Smooth muscle cell of the brain vasculature (primary cell): ENCODE results near the gene TMPRSS12.
"Not testable (repeated sequence)": the region's sequence is repeated elsewhere in the genome, so short reads cannot be mapped to it uniquely, and the experiment has no call there.

ENCODE experiments used
- DNase-seq: peaks from one replicate; pipeline ENCODE4 v3.0.0-alpha.2; 2012; ENCODE audit warnings: low read depth, low spot score

The TMPRSS12 gene, protein sequence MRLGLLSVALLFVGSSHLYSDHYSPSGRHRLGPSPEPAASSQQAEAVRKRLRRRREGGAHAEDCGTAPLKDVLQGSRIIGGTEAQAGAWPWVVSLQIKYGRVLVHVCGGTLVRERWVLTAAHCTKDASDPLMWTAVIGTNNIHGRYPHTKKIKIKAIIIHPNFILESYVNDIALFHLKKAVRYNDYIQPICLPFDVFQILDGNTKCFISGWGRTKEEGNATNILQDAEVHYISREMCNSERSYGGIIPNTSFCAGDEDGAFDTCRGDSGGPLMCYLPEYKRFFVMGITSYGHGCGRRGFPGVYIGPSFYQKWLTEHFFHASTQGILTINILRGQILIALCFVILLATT

DNA sequence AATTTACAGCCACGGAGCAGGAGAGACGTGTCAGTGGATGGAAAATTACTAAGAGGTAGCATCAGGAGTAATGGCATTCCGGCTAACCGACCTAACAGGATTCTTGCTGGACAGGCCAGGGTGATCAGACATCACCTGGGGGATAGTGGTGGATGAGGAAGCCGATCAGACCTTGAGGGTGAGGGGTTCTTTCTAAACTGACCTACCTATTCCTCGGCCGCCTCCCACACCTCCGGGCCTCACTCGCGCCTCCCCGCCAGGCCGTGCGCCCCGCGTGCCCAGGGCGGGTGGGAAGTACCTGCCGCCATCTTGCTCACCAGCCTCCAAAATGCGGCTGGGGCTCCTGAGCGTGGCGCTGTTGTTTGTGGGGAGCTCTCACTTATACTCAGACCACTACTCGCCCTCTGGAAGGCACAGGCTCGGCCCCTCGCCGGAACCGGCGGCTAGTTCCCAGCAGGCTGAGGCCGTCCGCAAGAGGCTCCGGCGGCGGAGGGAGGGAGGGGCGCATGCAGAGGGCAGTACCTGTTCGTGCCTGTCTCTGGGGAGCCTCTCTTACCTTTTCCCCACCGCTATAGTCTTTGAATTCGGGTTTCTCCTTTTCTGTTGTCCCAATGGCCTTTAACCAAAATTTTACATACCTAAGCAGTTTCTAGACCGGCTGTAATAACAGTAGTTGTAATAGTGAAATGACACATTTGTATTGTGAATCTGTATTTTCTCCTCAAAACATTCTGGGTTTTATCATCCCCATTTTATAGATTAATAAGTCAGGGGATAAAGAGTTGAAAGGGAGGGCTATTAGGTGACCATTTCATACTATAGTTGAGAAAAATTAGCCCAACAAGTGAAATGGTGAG, at the start of gene TMPRSS12:
TMPRSS12 (plus strand) TSS at position 290 of the 857 bp plus-strand sequence; CDS start at position 329, 39 bp downstream.
- DNase-seq: no peak

DNA sequence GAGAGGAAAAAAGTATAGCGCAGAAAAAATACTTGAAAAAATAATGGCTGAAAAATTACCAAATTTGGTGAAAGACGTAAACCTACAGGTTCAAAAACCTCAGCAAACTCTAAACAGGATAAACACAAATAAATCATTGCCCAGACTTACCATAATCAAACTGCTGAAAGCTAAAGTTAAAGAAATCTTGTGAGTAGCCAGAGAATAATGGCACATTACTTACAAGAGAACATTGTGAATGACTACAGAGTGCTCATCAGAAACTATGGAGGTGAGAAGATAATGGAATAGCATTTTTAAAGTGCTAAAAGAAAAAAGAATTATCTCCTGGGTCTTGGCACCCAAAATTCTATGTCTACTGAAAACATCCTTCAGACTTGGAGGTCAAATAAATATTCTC, 42.8 kb upstream of the TMPRSS12 start:
- no peak for DNase-seq

DNA sequence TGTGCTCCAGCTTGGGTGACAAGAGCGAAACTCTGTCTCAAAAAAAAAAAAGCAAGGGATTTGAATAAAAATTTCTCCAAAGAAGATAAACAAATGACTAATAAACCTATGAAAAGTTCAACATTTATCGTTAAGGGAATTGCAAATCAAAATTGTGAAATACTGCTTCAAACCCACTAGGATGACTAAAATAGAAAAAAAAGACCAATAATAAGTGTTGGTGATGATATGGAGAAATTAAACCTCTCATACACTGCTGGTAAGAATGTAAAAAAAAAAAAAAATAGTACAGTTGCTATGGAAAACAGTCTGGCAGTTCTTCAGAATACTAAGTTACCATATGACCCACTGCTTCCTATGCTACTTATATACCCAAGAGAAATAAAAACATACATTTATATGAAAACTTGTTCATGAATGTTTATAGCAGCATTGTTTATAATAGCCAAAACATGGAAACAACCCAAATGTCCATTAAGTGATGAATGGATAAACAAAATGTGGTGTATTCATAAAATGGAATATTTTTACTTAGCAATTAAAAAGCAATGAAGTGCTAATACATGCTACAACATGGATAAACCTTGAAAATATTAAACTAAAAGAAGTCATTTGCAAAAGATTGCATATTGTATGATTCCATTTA, 39.4 kb upstream of the TMPRSS12 start:
- no peak for DNase-seq

DNA sequence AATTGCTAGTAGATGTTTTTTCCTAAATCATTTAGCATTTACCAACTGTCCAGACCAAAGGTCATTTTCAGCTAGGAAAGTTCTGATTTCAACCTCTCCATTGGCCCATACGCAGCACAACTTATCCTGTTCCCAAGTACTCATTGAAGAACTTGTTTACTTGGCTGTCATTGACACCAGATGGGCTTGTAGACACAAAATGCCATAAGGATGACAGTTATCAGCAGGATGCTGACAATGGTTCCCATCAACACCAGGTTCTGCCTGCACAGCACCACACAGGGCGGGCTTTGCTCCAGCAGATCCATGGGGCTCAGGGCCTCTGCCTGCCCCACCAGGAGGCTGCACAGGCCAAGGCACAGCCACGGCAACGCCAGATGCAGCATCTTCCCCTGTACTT, 36.5 kb upstream of the TMPRSS12 start:
- no peak for DNase-seq

DNA sequence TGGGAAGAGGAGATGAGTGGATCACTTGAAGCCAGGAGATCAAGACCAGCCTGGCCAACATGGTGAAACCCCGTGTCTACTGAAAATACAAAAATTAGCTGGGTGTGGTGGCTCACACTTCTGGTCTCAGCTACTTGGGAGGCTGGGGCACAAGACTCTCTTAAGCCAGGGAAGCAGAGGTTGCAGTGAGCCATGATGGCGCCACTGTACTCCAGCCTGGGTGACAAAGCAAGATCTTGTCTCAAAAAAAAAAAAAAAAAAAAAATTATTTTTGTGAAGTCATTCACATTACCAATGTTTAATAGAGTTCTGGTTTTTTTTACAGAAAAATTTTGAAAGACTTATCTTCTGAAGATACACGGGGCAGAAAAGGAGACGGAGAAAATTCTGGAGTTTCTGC, 33.6 kb upstream of the TMPRSS12 start:
- DNase-seq: not testable (repeated sequence)

DNA sequence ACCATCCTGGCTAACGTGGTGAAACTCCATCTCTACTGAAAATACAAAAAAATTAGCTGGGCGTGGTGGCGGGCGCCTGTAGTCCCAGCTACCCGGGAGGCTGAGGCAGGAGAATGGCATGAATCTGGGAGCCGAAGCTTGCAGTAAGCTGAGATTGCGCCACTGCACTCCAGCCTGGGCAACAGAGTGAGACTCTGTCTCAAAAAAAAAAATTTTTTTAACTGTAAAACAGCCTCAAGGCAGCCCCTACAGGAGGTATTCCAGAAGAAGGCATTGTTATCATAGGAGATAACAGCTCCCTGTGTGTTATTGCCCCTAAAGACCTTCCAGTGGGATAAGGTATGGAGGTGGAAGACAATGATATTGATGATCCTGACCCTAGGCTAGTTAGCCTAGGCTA, 27.8 kb upstream of the TMPRSS12 start:
- not testable (repeated sequence) for DNase-seq

DNA sequence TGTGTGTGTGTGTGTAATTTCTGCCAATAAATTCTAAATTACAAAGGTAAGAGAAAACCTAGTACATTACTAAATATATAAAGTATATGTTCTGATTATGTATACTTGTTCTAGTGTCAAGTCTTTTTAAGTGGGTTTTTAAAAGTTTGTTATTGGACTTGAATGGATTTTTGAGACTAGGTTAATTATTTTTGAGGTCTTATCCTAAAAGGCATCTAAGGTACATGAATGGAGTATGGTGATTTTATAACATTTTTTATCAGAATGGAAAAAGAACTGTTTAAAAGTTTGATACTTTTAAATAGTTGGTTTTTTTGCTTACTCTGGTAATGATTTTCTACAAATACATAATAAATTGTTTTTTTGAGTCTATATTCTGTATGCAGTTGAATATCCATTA, 22.5 kb upstream of the TMPRSS12 start:
- DNase-seq: no peak

DNA sequence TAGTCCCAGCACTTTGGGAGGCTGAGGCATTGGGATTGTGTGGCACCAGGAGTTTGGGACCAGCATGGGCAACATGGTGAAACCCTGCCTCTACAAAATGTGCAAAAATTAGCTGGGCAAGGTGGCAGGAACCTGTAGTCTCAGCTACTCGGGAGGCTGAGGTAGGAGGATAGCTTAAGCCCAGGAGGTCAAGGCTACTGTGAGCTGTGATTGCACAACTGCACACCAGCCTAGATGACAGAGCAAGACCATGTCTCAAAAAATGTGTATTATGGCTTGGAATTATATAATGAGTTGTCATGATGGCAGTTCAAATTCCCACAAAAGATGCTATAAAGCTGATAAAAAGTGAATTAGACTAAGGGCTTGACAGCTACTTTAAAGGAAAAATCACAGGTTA, 20.6 kb upstream of the TMPRSS12 start:
- no peak for DNase-seq

DNA sequence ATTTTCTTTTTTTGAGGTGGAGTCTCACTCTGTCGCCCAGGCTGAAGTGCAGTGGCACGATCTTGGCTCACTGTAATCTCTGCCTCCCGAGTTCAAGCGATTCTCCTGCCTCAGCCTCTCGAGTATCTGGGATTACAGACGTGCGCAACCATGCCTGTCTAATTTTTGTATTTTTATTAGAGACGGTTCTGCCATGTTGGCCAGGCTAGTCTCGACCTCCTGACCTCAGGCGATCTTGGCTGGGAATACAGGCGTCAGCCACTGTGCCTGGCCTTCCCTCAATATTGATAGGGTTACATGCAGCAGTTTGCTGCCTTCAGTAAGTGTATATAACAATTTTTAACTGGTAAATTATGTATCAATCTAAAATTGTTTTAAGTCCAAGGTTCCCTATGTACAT, 19.0 kb upstream of the TMPRSS12 start:
- DNase-seq: not testable (repeated sequence)

DNA sequence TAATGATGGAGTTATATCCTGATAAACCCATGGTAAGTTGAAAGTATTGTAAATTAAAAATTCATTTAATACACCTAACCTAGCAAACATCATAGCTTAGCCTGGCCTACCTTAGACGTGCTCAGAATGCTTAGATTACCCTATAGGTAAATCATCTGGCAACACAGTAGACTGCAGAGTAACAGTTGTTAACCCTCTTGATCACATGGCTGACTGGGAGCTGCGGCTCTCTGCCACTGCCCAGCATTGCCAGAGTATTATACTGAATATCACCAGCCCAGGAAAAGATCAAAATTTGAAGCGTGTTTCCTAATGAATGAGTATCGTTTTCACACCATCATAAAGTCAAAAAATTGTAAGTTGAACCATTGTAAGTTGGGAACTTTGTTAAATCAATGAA, 17.8 kb upstream of the TMPRSS12 start:
- DNase-seq: no peak

DNA sequence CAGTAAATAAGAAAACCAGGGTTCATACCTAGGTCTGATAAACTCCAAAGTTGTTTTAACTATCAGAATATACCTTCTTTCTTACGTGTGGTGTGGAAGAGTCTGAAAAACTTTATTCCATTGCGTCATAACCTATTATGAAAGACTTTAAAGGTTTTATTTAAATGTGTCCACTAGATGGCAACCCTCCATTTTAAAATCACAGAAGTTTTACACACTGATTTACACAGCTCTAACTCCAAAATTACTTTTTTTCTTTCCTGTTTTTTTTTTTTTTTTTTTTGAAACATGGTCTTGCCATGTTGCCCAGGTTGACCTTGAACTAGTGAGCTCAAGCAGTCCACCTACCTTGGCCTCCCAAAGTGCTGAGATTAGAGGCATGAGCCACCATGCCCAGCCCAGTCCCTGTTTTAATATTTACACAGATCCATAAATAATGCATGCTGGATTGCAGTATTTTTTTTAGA, 17.3 kb upstream of the TMPRSS12 start:
- peak; percentile 53 for DNase-seq

DNA sequence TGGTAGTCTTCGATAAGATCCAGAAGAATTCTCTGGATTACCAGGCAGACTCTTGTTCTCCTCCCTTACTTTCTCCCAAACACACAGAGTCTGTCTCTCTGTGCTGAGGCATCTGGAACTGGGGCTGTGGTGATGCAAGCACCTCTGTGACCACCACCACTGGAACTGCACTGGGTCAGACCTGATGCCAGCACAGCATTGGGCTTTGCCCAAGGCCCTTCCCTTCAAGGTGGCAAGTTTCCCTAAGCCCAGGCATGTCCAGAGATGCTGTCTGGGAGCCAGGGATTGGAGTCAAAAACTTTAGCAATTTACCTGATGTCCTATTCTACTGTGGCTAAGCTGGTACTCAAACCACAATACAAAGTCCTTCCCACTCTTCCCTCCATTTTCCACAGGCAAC, 14.6 kb upstream of the TMPRSS12 start:
- DNase-seq: no peak

DNA sequence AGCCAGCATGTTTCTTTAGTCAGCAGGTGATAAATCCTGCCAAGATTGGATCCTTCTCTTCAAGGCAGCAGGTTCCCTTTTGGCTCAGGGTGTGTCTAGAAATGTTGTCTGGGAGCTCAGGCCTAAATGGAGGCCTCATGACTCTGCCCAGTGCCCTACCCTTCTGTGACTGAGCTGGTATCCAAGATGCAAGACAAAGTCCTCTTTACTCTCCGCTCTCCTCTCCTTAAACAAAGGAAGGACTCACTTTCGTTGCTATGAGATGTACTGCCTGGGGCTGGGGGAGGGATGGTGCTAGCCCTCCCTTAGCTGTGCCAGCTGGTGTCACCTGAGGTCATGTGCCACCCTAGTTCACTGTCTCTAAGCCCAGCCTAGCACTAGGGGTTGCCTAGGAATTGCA, 13.8 kb upstream of the TMPRSS12 start:
- DNase-seq: no peak

DNA sequence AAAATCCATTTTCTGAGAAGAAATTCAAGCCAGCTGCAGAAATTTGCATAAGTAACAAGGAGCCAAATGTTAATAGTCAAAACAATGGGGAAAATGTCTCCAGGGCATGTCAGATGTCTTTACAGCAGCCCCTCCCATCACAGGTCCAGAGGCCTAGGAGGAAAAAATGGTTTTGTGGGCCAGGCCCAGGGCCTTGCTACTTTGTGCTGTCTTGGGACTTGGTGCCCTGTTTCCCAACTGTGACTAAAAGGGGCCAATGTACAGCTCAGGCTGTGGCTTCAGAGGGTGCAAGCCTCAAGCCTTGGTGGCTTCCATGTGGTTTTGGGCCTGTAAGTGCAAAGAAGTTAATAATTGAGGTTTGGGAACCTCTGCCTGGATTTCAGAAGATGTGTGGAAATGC, 8.9 kb upstream of the TMPRSS12 start:
- not testable (repeated sequence) for DNase-seq

DNA sequence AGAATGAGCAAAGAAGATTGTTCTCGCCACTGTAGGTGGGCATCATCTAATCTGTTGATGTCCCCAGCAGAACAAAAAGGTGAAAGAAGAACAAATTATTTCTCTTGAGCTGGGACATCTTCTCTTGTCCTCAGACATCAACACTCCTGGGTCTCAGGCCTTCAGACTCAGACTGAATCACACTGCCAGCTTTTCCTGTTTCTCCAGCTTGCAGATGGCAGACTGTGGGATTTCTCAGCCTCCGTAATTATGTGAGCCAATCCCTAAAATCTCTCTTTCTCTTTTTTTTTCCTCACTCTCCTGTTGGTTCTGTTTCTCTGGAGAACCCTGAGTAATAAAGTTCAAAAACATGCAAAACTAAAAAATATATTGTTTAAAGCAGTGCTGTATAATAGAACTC, 3.7 kb upstream of the TMPRSS12 start:
- DNase-seq: no peak

DNA sequence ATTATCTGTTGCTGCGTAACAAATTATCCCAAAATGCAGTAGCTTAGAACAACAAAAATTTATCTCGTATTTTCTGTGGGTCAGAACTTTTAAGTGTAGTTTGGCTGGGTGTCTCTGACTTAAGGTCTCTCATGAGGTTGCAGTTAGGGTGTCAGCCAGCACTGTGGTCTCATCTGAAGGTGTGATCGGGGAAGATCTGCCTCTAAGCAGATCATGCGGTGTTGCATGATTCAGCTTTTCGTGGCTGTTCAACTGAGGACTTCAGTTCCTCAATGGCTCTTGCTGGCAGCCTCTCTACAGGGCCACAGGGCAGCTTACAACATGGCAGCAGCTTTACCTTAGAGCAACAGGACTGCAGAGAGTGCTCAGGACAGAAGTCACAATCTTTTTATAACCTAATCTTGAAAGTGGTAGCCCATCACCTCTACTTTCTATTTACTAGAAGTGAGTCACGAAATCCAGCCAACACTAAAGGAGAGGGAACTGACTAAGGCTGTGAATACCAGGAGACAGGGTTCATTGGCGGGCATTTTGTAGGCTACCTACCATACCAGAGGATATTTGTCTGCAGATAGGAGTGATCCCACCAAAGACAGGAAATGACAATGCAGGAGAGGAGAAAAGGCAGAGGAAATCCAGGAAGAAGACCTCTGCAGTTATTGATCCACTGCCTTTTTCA, 1.8 kb upstream of the TMPRSS12 start:
- DNase-seq: no peak

DNA sequence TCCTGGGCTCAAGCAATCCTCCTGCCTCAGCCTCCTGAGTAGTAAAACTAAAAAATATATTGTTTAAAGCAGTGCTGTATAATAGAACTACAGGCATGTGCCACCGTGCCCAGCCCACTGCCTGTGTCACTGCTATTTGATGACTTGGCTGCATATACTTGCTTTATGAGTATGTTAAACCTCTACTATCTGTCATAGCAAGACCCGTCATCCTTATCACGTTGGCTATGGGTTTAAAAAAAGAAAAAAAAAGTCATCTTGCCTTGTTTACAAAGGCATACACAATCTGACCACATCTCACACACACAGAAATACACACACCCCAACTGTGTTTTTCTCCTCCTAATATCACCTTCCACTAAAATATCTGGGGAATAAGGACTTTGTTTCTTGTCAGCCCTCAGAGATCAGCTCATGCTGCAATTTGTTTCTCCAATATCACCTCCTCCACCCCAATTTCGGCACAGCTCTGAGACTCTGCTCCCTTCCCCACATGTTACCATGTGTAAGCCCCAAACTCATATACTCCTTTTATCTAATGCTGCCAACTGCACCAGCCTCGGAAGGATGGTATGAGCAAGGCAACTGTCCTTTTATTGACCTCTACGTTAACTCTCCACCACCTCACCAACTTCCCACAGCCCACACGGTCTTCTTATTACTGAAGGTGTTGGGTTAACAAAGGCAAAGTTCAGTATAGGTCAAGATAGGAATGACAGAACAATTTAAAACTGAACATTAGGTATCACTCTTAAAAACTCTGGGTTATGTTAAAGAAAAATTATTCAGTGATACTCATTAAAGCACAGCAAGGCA, 802 bp upstream of the TMPRSS12 start:
- no peak for DNase-seq

DNA sequence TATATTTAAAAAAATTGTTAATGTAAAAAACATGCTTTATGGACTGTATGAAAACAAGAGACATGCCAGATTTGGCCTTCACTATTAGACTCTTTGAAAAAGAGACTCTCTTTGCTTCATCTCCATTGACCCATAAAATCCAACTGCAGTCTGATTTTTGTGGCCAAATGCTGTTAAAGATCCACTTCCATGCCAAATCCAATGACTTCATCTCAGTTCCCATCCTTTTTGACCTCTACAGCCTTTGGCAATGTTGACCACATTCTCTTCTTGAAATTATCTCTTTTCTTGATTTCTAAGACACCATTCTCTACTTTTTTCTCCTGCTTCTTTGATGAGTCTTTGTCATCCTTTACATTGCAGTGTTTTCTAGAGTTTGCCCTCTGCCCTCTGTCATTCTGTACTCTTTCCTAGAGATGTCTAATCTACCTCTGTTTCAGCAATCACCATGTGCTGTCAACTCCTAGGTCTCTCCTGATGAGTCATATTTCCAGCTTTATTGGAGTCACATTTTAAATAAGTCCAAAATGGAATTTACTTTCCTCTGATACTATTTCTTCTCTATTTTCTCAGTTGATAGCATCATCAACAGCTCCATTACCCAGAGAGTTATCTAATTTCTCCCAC, 2.4 kb downstream of the TMPRSS12 start:
- DNase-seq: no peak

DNA sequence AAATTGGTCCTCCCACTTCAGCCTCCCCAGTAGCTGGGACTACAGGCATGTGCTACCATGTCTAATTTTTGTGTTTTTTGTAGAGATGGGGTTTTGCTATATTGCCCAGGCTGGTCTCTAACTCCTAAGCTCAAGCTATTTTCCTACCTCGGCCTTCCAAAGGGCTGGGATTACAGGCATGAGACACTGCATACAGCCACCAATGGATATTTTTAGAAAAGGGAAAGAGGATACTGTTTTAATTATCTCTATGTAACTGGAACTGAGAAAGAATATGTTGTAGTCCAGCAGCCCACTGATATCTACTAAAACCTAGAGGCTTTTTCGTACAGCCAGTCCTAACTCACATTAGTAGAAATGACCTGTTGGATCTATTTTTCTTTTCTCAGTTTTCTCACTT, 6.2 kb downstream of the TMPRSS12 start:
- no peak for DNase-seq

DNA sequence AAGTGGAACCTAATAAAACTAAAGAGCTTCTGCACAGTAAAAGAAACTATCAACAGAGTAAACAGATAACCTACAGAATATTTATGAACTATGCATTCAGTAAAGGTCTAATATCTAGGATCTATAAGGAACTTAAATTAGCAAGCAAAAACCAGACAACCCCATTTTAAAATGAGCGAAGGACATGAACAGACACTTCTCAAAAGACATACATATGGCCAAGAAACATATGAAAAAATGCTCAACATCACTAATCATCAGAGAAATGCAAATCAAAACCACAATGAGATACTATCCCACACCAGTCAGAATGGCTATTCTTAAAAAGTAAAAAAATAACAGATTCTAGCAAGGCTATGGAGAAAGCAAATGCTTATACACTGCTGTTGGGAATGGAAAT, 12.5 kb downstream of the TMPRSS12 start:
- not testable (repeated sequence) for DNase-seq
